Stomach (tissue), 4 donors: ENCODE results near the gene TRMO.

ENCODE experiments used
- CTCF ChIP-seq, 7 experiments: fragments of 450-650 bp in 4 of 7; fragments of 200-600 bp in 3 of 7; sonication (generic) in 3 of 7; IDR thresholded peaks; one replicate each; pipeline ENCODE4 v1.5.1; 2016 to 2019; ENCODE audit warnings: antibody characterized with exemption in 7 of 7, control low read depth in 2 of 7, mild to moderate bottlenecking in 1 of 7
- POLR2A ChIP-seq, 4 donors: fragments of 450-650 bp; IDR thresholded peaks; one replicate each; pipeline ENCODE4 v1.6.1; 2016; ENCODE audit warnings: antibody characterized with exemption in 4 of 4, control low read depth in 2 of 4, mild to moderate bottlenecking in 1 of 4, moderate library complexity in 1 of 4
- POLR2AphosphoS5 ChIP-seq, 3 donors: sonication (generic); formaldehyde crosslinking; IDR thresholded peaks; one replicate each; pipeline ENCODE4 v1.6.1; 2016; ENCODE audit warnings: antibody characterized with exemption in 3 of 3

- TF ChIP-seq CTCF (IDR thresholded peaks at IDR 0.05) (no peak), POLR2A (IDR thresholded peaks at IDR 0.05) (no peak), POLR2AphosphoS5 (IDR thresholded peaks at IDR 0.05) (no peak)
Observed at GRCh38 chr9:97866300-97866699, 56.0 kb downstream of the TRMO start.
